OCI-LY1 (cell line): ENCODE results near the gene SPATA25.
"Not testable (repeated sequence)": the region's sequence is repeated elsewhere in the genome, so short reads cannot be mapped to it uniquely, and the experiment has no call there.

Experiments
- H2AFZ ChIP-seq: fragments of 200-600 bp; sonication (generic), shearing (Covaris generic); 2 replicates; pipeline ENCODE4 v1.6.0; 2014; ENCODE audit warnings: antibody characterized with exemption, mild to moderate bottlenecking, low read length
- H3F3A ChIP-seq: fragments of 200-600 bp; sonication (generic), shearing (Covaris generic); 2 replicates; pipeline ENCODE4 v1.6.0; 2014; ENCODE audit warnings: mild to moderate bottlenecking, antibody characterized with exemption, low read length, moderate library complexity; ENCODE audit not compliant: insufficient read depth
- H3K27ac ChIP-seq: fragments of 200-600 bp; sonication (generic); 2 replicates; pipeline ENCODE4 v1.5.1; 2014; ENCODE audit warnings: low read length, mixed run types, mild to moderate bottlenecking, low read depth; ENCODE audit not compliant: poor library complexity, severe bottlenecking
- H3K27me3 ChIP-seq: fragments of 200-600 bp; sonication (generic); 2 replicates; pipeline ENCODE4 v1.6.0; 2014; ENCODE audit warnings: antibody characterized with exemption, mild to moderate bottlenecking, low read length, moderate library complexity; ENCODE audit not compliant: insufficient read depth
- H3K36me3 ChIP-seq: fragments of 200-600 bp; sonication (generic); 2 replicates; pipeline ENCODE4 v1.6.1; 2014; ENCODE audit warnings: mild to moderate bottlenecking, antibody characterized with exemption, low read length, moderate library complexity, mixed read lengths; ENCODE audit not compliant: insufficient read depth
- H3K4me1 ChIP-seq: fragments of 200-600 bp; sonication (generic); 2 replicates; pipeline ENCODE4 v1.5.1; 2014; ENCODE audit warnings: mild to moderate bottlenecking, low read length, moderate library complexity; ENCODE audit not compliant: insufficient read depth, severe bottlenecking
- H3K4me2 ChIP-seq: fragments of 200-600 bp; sonication (generic), shearing (Covaris generic); 2 replicates; pipeline ENCODE4 v1.6.1; 2014; ENCODE audit warnings: low read length
- H3K4me3 ChIP-seq: fragments of 200-600 bp; sonication (generic); 2 replicates; pipeline ENCODE4 v1.5.1; 2014; ENCODE audit warnings: low read length, low read depth, mild to moderate bottlenecking, mixed read lengths; ENCODE audit not compliant: poor library complexity, severe bottlenecking
- H3K79me2 ChIP-seq: fragments of 200-600 bp; shearing (Covaris generic); 2 replicates; pipeline ENCODE4 v1.6.1; 2016; ENCODE audit warnings: mixed run types, low read length, mixed read lengths; ENCODE audit not compliant: insufficient read depth
- H3K9ac ChIP-seq: fragments of 200-600 bp; sonication (generic), shearing (Covaris generic); 2 replicates; pipeline ENCODE4 v1.6.1; 2014; ENCODE audit warnings: mild to moderate bottlenecking, low read length, mixed read lengths
- H3K9me2 ChIP-seq: fragments of 200-600 bp; sonication (generic), shearing (Covaris generic); 2 replicates; pipeline ENCODE4 v1.6.1; 2014; ENCODE audit warnings: low read depth, mild to moderate bottlenecking, low read length, mixed read lengths
- H3K9me3 ChIP-seq: fragments of 200-600 bp; shearing (Covaris generic); 2 replicates; pipeline ENCODE4 v1.6.1; 2014; ENCODE audit warnings: low read length, mixed read lengths
- H4K20me1 ChIP-seq: fragments of 200-600 bp; sonication (generic), shearing (Covaris generic); 2 replicates; pipeline ENCODE4 v1.6.0; 2016; ENCODE audit warnings: mild to moderate bottlenecking, low read length; ENCODE audit not compliant: insufficient read depth
- EZH2 ChIP-seq: fragments of 200-600 bp; sonication (generic), shearing (Covaris generic); IDR thresholded peaks from 2 replicates; pipeline ENCODE4 v1.8.0; 2017; ENCODE audit warnings: borderline replicate concordance, mixed run types, mild to moderate bottlenecking, antibody characterized with exemption, low read length, moderate library complexity, mixed read lengths
- TF ChIP-seq, protein P1 (sequence below): fragments of 200-600 bp; sonication (generic), shearing (Covaris generic); IDR thresholded peaks from 2 replicates; pipeline ENCODE4 v1.5.1; 2017; ENCODE audit warnings: mild to moderate bottlenecking, antibody characterized with exemption, low read length, moderate library complexity, mixed read lengths

SPATA25 gene

GRCh38 chr20:45902199-45902701 is 14.8 kb upstream of the SPATA25 start:
- Histone ChIP-seq H3K79me2 (no peaks in the 10 kb centered on the region), H2AFZ (no peak overlapping the region), H3K27ac (no peak overlapping the region), H3K9ac (no peak overlapping the region), H3K4me1 (peaks cover 7% of the 10 kb centered on the region), H3K9me2 (no peaks in the 10 kb centered on the region), H3K27me3 (no peaks in the 10 kb centered on the region), H3K9me3 (no peaks in the 10 kb centered on the region), H3K4me3 (no peak overlapping the region), H3K4me2 (no peak overlapping the region), H4K20me1 (no peaks in the 10 kb centered on the region), H3F3A (no peaks in the 10 kb centered on the region), H3K36me3 (peaks cover 9% of the 10 kb centered on the region; the same call in 1 of the 2 replicates)
- no peak for TF ChIP-seq EZH2
- TF ChIP-seq, protein P1, sequence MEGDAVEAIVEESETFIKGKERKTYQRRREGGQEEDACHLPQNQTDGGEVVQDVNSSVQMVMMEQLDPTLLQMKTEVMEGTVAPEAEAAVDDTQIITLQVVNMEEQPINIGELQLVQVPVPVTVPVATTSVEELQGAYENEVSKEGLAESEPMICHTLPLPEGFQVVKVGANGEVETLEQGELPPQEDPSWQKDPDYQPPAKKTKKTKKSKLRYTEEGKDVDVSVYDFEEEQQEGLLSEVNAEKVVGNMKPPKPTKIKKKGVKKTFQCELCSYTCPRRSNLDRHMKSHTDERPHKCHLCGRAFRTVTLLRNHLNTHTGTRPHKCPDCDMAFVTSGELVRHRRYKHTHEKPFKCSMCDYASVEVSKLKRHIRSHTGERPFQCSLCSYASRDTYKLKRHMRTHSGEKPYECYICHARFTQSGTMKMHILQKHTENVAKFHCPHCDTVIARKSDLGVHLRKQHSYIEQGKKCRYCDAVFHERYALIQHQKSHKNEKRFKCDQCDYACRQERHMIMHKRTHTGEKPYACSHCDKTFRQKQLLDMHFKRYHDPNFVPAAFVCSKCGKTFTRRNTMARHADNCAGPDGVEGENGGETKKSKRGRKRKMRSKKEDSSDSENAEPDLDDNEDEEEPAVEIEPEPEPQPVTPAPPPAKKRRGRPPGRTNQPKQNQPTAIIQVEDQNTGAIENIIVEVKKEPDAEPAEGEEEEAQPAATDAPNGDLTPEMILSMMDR = no peak

DNA sequence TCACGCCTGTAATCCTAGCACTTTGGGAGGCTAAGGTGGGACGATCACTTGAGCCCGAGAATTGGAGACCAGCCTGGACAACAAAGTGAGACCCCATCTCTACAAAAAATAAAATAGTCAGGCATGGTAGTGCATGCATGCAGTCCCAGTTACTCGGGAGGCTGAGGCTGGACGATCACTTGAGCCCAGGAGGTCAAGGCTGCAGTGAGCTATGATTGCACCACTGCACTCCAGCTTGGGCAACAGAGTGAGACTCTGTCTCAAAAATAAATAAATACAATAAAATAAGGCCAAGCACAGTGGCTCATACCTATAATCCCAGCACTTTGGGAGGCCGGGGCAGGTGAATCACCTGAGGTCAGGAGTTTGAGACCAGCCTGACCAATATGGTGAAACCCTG is 13.9 kb upstream of the SPATA25 start:
- not testable (repeated sequence) for H4K20me1 ChIP-seq, H3K79me2 ChIP-seq, H3F3A ChIP-seq, H3K27me3 ChIP-seq, H2AFZ ChIP-seq, H3K9me2 ChIP-seq, H3K4me3 ChIP-seq, H3K9me3 ChIP-seq, H3K9ac ChIP-seq, H3K4me2 ChIP-seq, H3K4me1 ChIP-seq, H3K27ac ChIP-seq
- H3K36me3 ChIP-seq = peaks cover 16% of the 10 kb centered on the region; the same call in 1 of the 2 replicates

- Histone ChIP-seq H3F3A (no peaks in the 10 kb centered on the region), H3K9ac (no peak overlapping the region), H3K27me3 (no peaks in the 10 kb centered on the region), H3K4me1 (no peaks in the 10 kb centered on the region), H3K27ac (no peak overlapping the region), H2AFZ (no peak overlapping the region), H3K4me2 (no peak overlapping the region), H3K79me2 (no peaks in the 10 kb centered on the region), H3K9me3 (no peaks in the 10 kb centered on the region), H3K4me3 (no peak overlapping the region), H4K20me1 (no peaks in the 10 kb centered on the region), H3K36me3 (peaks cover 16% of the 10 kb centered on the region; the same call in 1 of the 2 replicates), H3K9me2 (no peaks in the 10 kb centered on the region)
- TF ChIP-seq EZH2 = no peak
- TF ChIP-seq, protein P1 = no peak
Measured at GRCh38 chr20:45899046-45899835, 11.8 kb upstream of the SPATA25 start.

DNA sequence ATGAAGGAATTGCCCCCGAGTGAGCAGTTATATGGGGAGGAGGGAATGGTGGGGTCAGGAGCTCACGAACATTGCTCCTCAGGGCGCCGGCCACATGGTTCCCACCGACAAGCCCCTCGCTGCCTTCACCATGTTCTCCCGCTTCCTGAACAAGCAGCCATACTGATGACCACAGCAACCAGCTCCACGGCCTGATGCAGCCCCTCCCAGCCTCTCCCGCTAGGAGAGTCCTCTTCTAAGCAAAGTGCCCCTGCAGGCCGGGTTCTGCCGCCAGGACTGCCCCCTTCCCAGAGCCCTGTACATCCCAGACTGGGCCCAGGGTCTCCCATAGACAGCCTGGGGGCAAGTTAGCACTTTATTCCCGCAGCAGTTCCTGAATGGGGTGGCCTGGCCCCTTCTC is 10.9 kb upstream of the SPATA25 start:
- no peak overlapping the region for H3K9ac ChIP-seq
- no peaks in the 10 kb centered on the region for H3K4me1 ChIP-seq

More for the DNA sequence above, 10.9 kb upstream of the SPATA25 start:
- no peak for TF ChIP-seq EZH2
- TF ChIP-seq, protein P1 = no peak
- Histone ChIP-seq H3K4me3 (no peak overlapping the region), H3F3A (no peaks in the 10 kb centered on the region), H3K79me2 (no peaks in the 10 kb centered on the region), H3K9me3 (no peaks in the 10 kb centered on the region), H3K27me3 (no peaks in the 10 kb centered on the region), H3K27ac (no peak overlapping the region), H3K36me3 (peaks cover 23% of the 10 kb centered on the region; the same call in 1 of the 2 replicates), H3K4me2 (no peak overlapping the region), H4K20me1 (no peaks in the 10 kb centered on the region), H2AFZ (no peak overlapping the region), H3K9me2 (no peaks in the 10 kb centered on the region)
